HK-2 (cell line): ENCODE data around the gene GPR160.
A peak's percentile ranks its signal among the peaks of the same experiment; 100 is the strongest.

Experiments
- DNase-seq: peaks from one replicate; pipeline ENCODE4 v3.0.0-alpha.2; 2018; ENCODE audit not compliant: unreplicated experiment

The GPR160 gene

DNA sequence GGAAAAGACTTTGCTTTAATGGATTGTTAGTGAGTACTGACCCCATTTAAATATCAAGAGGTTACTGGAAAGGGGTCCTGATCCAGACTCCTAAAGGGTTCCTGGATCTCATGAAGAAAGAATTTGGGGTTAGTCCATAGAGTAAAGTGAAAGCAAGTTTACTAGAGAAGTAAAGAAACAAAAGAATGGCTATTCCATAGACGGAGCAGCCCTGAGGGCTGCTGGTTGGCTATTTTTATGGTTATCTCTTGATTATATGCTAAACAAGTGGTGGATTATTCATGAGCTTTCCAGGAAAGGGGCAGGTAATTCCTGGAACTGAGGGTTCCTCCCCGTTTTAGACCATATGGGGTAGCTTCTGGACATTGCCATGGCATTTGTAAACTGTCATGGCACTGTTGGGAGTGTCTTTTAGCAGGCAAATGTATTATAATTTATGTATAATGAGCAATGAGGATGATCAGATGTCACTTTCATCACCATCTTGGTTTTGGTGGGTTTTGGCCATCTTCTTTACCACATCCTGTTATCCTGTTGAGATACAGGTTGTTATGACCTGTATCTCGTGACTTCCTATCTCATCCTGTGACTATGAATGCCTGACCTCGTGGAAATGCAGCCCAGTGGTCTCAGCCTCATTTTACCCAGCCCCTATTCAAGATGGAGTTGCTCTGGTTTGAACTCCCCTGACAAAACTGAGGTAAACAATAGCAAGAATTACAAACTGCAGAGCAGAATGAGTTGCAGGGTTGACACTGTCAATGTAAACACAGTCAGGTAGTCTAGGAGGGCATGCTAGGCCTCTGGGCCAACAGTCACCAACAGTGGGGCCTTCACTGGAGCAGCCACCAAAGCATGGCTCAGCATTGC, 10.3 kb upstream of the GPR160 start:
- DNase-seq: no peak

DNA sequence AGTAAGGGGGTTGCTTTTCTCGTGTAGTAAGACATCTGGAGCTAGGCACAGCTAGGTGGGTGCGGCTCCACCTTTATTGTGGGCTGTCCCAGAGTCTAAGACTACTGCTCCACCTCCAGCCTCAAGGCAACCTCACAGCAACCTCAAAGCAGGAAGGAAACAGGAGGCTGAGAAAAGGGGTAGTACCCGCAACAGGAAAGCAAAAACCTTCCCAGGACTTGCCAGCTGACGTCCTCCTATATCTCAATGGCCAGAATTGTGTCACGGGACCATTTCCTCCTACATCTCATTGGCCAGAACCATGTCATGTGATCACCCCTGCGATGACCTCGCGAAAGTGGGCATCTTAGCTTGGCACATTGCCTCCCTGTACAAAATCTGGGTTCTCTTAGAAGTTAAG, 4.3 kb upstream of the GPR160 start:
- no peak for DNase-seq

DNA sequence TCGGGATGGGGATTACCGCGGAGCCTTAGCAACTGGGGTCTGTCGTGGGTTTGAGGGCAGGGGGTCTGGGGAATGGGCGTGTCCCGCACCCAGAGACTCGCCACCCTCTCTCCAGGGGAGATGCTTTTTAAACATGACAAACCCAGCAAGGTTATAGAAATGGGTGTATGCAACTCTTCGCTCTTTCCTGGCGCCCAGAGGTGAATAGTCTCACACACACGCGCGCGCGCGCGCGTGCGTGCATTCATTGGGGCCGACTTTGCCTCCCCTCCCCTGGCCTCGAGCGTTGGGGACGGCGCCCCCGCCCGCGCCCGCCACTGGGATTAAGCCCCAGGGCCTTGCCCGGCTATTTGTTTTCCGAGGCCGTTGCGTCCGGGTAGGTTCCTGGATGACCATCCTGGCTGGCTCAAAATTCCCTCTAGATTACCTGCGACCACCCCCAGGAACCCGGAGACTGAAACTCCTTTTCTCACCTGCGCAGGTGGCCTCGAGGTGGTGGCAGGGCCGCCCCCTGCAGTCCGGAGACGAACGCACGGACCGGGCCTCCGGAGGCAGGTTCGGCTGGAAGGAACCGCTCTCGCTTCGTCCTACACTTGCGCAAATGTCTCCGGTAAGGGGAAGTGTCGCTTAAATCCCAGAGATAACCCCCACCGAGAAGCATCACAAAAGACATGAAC, 777 bp downstream of the GPR160 start:
- DNase-seq: no peak

DNA sequence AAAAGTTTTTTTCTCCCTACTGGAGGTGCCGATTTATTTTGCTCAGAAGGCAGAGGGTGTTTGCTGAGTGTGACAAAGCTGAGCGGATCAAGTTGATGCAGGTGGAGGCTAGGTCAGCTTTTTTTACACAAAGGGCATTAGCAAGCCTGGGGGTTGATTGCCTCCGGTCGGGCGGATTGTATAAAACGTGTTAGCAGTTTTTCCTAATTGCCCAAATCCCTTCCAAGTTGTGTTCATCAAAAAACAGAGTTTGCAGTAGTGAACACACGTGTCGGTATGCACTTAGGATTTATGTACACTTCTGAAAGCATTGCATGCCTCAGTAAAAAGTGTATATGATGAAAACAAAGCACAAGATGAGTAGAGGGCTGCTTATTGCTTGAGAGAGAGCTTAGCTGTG, 2.6 kb downstream of the GPR160 start:
- no peak for DNase-seq

DNA sequence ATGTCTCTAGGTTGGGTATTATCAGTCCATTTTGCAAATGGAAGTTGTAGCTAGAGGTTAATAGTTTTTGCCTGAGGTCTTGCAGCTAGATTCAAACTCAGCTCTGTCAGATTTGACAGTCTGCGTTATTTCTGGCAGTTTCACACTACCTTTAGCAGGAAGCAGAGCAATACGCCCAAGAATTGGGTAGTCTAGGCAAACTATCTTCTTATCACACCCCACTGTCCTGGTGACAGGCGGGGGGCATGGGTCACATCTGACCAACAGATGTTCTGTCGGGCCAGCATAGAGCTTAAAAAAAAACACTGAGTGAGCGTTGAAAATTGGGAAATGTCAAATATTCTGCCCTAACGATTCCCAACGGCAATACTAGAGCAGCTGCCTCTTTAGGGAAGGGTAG, 5.7 kb downstream of the GPR160 start:
- DNase-seq: no peak

DNA sequence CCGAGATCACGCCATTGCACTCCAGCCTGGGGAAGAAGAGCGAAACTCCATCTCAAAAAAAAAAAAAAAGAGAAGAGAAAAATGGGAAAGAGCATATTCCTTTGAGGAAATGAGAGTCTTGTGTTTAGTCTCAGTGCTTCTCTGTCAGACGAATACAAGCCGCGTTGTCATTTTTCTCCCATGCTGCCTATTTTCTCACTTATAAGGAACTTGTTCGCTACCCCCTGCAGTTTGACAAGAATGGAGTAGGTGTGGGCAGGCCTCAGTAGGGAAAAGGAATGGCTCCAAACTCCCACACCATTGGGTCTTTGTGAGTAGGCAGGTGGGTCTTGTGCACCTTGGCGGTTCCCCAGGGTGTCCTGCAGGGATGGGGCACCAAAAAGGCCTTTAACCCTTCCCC, 6.5 kb downstream of the GPR160 start:
- DNase-seq: no peak

DNA sequence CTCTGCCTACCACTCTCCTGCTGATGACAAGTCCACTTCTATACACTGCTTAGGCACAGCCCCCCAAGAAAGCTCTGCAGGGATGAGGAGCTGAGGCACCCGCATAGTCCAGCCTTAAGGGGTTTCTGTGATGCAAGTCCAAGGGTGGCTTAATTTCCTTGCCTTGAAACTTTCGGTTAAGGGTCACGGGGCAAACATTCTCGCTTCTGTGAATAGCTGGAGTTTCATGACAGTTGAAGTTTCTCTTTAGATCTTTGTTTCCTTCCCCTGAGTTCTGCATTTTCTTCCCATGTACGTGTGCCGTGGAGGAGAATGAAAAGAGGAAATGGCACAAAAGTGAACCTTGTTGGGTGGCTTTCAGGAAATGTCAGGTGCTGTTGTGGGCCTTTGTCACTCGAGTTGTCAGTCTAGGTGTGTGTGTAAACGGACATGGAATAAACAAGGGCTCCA, 7.0 kb downstream of the GPR160 start:
- DNase-seq: no peak

DNA sequence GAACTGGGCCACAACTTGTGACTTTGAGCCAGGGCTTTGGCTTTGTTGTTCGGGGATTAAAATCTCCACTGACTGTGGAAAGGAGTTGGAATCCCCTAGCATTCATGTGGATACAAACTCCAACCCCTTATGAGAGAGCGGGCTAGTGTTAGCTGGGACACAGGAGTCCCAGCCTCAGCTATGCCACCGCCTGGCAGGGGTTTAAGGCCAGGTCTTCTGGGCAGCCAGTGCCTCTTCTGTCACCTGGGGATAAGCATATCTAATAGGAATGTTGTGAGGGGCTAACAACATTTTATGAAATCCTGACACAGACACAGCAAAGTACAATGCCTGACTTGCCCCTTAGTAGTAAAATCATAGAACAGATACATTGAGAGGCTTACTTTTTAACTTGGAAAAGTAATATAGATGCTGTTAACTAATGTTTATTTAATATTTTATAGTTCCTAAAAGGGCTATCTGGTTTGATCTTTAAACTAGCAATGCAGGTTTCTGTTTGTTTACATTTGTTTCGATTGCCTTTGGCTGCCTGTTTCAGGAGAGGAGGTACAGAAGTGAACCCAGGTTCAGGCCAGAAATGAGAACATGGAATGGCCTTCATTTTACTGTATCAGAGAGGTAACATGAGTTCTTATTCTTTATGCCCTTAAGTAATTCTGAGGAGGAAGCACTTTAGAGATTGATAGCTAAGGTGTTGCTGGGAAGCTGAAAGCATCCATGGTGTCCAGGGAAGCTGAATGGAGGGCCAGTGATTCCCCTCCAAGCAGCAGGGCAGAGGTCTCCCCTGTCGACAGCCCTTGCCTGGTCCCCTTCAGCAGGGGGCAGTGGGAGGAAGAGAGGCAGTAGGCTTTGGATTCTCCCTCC, 8.7 kb downstream of the GPR160 start:
- no peak for DNase-seq

DNA sequence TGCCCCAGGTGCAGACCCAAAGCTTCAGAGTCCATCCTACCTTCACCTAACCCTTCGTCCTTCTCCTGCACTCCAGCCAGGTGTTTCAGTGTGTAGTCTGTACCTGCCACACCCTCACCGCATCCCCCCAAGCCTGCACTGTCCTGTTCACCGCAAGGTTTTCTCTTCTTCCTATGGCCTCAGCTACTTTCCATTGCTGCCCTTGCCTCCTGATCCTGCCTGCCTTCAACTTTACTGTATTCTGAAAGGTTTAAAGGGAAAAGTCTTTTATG, 9.3 kb downstream of the GPR160 start:
- no peak for DNase-seq

DNA sequence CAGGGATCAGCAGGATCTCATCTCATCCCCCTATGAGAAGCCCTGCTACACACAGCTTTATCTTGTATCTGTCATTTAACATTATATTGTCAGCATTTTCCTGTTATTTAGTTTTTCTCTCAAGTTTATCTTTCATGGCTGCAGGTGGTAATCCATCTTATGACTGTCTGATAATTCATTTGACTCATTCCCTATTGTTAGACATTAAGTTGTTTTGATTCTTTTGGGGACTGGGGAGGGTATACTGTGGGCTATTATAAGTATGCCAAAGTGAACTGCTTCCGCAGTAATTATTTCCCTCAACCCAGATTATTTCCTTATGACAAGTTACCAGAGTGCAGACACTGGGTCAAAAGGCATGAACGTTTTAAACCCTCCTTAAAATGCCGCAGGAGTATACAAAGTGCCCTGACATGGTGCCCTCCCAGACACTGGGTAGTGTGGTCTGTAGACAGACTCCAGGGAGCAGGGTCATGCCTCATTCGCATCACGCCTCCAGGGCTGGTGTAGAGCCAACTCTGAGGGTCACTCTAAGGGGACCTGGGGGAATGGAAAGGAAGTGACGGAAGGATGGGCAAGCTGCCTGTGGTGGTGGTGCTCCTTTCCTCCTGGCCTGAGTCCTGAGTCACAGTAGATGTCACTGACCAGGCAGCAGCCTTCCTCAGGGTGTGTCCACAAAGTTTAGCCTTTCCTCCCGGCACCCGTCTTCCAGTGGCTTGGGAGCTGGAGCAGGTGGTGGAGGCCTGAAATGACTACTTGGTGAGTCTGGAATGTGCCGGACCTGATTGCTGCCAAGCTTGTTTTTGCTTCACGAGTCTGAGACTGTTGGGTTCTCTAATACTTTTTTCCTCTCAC, 11.6 kb downstream of the GPR160 start:
- peak; percentile 61 for DNase-seq

DNA sequence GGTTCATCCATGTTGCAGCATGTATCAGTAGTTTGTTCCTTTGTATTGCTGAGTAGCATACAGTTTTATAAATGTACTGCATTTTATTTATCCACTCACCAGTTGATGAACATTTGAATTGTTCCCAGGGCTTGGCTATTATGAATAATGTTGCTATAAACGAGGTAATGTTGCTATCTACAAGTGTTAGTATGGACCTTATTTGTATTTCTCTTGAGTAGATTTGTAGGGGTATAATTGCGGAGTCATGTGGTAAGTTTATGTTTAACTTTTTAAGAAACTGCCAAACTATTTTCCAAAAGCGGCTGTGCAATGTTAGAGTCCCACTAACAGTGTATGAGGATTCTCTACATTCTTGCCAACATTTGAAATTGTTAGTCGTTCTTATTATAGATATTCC, 13.0 kb downstream of the GPR160 start:
- DNase-seq: no peak

DNA sequence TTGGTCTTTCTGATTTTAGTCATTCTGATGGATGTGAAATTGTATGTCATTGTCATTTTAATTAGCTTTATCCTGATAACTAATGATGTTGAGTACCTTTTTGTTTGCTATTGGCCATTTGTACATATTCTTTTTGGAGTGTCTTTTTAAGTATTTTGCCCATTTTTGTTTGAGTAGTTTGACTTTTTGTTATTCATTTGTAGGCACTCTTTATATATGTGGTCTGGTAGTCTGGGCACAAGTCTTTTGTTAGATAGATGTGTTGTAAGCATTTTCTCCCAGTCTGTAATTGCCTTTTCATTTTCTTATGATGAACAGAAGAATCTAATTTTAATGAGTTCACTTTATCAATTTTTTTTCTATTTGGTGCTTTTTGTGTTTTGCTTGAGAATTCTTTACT, 14.6 kb downstream of the GPR160 start:
- DNase-seq: no peak

DNA sequence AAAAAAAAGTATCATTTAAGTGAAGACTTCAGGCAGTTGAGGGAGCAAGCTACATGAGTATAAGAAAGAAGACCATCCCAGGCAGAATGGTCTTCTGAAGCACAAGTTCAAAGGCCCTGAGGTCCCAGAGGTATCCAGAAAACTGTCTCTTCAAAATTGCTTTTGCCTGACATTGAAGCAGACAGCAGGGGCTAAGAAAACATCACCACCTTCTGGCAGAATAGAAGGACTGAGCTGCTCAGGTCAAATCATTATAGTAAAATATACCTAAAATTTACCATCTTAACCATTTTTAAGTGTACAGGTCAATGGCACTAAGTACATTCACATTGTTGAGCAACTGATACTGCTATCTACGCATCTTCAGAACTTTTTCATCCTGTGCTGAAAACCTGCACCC, 16.4 kb downstream of the GPR160 start:
- no peak for DNase-seq

DNA sequence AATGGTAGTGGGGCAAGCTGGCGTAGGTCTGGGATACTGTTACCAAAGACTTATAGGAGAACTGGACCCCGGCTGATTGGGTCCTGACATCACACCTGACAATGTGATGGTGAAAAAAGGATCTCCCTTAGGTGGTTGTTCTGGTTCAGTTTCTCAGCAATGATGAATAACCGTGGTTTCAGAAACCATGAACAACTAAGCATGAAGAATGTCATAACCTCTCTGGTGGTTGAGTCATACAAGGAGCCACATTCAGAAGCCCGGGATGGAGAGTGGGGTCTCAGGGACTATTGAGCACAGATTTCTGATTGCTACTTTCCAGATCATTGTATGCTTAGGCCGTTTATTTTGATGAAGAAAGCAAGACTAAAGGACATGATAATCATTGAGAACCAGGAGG, 17.4 kb downstream of the GPR160 start:
- DNase-seq: no peak

DNA sequence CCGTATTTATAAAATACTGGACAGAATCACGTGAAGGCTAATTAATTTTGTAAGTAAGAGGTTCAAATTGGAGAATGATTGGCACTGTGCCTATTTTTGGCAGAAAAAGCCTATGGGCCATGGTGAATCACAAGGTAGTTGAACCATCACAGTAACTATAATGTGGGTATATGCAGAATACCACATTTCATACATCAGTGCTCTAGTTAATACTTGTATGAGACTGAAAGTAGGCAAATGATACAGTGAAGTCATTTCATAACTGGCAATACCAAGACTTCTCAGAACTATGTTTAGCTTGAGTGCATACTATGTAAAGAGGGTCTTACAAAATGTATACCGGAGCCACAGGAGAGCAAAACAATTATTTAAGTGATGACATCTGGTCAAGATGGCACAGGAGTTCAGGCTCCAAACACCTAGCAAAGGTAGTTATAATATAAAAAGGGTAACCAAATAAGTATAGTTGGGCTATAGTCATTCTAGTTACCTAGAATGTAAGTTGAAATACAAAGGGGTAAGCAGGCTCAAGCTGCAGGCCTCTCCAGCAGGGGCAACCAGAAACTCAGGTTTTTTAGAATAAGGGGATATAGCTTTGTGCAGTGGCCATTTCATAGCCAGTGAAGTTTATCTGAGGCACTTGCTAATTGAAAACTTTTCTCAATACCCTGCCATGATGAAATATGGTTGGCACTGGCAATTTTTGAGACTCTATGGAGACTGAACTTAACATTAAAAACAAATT, 19.1 kb downstream of the GPR160 start:
- no peak for DNase-seq

DNA sequence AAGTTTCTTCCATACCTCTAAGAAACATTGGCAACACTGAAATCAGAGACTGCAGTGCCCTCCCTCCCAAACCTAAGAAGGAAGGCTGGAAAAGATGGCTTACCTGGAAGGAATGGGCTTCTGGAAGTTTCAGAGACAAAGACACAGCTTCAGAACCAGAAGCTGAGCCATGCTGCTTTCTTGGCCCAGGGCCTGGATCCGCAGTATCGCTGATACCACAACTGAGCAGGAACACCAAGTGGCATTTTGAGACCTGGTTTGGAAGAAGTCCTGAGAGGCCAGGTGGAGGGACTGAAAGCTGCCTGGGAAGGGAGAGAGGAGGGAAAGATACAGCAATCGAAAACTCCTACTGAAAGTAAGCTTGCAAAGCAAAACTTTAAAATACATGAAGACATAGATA, 19.8 kb downstream of the GPR160 start:
- DNase-seq: no peak

DNA sequence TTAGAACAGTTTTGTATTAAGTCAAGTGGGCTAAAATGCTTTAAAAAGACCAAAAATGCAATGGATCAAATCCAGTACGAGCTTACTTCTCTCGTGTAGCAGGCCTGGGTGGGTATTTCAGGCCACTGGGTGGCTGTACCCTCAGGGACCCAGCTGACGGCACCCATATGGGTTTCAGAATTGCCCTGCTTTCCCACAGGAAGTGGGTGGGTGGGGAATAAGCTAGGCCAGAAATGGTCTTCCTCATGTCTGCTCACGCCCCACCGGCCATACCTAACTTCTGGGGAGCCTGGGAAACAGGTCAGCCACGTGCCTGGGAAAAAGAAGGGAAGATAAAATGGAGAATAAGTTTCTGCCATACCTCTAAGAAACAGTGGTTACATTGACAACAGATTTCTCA, 20.3 kb downstream of the GPR160 start:
- DNase-seq: no peak

DNA sequence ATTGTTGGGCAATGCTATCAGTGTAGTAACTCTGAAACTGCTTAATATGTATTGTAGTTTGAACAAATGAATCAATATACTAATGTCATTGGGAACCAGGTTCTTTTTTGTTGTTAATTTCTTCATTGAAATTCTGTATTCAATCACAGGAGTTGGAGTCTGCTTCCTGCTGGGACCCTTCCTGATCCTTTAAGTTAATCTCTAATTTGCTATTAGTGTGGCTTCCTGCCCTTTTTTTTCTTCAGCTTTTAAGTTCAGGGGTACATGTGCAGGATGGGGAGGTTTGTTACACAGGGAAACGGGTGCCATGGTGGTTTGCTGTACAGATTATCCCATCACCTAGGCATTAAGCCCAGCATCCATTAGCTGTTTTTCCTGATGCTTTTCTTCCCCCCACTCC, 21.7 kb downstream of the GPR160 start:
- no peak for DNase-seq

DNA sequence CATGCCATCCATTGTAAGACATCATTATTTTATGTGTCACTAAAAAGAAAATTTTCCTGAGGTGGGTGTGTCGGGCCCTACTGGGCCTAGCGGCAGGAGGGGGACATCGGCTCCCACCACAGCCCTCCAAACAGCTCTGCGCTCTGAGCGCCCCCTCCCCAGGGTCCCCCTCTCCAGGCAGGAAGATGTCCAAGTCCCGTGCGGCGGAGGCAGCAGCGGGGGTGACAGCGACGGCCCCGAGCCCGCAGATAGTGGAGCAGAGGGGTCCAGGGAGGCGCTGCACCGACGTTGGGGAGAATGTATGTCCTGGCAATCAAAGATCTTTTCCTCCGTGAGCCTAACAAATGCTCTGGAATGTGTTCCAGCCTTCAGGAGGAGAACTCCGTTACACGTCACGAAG, 24.3 kb downstream of the GPR160 start:
- no peak for DNase-seq

DNA sequence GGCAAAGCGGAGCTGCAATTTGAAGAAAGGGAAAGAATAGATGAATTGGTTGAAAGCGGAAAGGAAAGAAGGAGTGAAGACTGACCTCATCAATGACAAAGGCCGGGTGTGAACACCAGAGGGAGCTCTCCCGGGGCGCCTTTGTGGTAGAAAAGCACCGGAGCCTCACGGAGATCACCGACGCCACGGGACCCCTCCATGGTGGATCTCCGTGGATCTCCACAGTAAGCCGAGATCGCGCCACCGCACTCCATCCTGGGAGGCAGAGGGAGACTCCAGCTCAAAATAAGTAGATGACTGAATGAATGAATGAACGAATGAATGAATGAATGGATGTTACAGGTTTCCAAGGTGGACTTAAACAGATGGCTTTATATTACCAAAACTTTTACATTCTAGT, 25.0 kb downstream of the GPR160 start:
- DNase-seq: no peak

DNA sequence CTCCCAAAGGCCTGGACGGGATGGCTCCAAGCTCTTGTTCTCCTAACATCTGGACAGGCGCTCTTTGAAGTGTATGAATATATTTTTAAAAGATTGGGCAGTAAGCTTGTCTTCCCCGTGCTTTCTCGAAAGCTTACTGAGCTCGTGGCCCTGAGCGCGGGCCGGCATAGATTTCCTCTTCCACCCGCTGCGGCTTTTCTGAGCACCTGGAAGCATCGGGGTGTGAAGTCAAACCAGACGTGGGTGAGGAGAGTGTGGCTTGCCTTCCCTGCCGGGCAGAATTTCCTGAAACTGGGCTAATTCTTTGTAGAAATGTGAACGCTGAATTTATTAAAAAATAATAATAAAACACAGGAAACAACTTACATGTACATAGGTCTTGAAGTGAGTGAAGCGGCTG, 25.9 kb downstream of the GPR160 start:
- no peak for DNase-seq
